GM19397 (cell line): ENCODE data around the gene CD300H.

Experiments
- ATAC-seq: cut with Tn5 transposase; IDR thresholded peaks from one replicate; pipeline ENCODE4 v1.9.1; 2021; ENCODE audit warnings: mild to moderate bottlenecking, moderate library complexity; ENCODE audit not compliant: unreplicated experiment

Gene CD300H

GRCh38 chr17:74567397-74567796, at the start of gene CD300H:
TSS of gene CD300H (minus strand) at chr17:74567509.
- ATAC-seq, result no peak

DNA sequence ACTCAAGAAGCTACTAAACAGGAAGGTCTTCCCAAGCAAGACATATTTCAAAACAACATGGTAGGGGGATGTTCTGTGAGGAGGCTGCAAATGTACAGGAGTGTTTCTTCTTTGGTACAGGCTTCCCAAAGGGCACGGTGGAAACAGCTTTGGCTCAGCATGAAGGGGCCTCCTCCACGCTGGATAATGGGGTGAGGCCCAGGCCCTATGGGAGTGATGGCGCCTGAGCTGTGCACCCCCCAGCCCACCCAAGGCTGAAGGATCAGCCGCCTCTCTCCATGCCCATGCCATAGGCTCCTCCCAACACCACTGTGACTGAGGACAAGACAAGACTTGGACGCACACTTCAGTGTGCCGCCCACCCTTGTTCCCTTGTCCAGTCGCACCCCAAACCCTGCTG, 49.4 kb upstream of the CD300H start:
- ATAC-seq, result no peak

DNA sequence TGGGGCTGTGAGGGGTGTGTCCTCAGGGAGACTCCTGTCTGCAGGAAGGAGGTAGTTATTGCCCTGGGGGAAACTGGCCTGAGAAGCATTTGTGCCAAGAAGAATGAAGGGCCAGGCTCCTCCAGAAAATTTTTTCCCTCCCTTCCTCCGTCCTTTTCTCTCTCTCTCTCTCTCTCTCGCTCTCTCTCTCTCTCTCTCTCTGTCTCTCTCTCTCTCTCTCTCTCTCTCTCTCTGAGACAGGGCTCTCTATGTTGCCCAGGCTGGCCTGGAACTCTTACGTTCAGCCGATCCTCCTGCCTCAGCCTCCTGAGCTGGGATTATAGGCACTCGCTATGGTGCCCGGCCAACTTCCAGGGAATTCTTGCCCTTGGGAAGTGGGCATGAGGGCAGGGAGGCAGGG, 44.7 kb upstream of the CD300H start:
- no peak for ATAC-seq

- no peak for ATAC-seq
Measured at GRCh38 chr17:74610108-74610507, 42.8 kb upstream of the CD300H start.

- ATAC-seq, result no peak
Measured at GRCh38 chr17:74608511-74608910, 41.2 kb upstream of the CD300H start.

DNA sequence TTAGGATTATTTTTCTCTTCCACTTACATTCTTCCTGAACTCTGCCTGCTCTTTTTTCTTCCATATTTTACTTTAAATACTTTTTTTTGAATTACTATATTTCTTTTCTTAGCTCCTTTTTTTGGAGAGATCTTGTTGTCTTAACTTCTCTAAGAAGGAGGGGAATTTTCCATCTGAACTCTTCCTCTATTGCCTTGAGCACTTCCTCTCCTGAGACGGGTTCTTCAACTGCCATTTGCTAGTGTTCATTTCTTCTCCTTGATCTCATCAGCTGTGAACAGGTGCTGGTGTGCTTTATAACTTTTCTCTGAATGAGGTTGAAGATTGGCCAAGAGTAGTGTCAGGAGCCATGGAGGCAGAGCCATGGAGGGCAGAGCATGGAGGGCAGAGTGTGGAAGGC, 39.9 kb upstream of the CD300H start:
- no peak for ATAC-seq

DNA sequence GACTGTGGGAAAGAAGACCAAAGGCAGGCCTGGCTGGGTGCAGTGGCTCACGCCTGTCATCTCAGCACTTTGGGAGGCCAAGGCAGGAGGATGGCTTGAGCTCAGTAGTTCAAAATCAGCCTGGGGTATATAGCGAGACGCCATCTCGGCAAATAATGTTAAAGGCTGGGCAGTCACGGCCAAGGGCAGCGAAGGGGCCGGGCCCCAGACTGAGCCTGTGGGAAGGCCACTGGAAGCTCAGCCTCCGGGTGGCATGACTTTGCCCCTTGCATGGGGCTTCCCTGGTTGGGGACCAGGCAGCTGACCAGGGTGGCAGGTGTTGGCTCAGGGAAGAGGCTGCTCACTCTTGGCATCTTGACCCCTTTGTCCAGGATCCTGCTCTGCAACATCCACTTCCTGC, 38.7 kb upstream of the CD300H start:
- ATAC-seq, result no peak

DNA sequence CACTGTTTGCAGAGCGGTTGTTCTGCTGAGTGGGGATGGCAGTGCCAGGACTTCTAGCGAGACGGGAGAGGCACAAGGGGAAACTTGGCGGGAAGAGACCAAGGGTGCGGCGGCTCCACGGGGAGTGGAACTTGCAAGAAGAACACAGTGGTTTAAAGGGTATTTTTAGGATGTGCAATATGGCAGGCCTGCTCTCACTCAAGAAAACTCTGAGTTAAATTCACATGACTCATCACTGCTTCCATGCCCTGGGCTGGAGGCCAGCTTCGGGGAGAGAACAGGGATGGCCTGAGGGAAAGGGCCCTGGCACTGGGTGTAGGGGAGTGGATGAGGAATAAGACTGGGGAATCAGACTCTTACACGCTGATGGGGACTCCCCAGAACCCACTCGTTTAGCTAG, 38.1 kb upstream of the CD300H start:
- ATAC-seq, result no peak

DNA sequence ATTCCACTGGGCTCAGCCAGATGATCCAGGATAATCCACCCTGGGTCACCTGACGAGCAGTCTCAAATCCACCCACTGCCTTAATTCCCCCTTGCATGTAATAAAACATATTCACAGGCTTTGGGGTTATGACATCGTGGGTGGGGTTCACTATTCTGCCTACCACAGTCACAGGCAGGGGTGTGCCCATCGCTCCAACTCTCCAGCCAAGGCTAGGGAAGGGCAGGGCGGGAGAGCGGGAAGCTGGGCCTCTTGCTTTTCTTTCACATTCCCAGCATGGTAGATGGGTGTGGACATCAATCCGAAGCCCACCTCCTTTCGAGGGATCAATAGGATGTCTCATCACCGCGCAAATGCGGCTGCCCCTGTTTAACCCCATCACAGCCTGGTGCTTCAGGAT, 37.5 kb upstream of the CD300H start:
- no peak for ATAC-seq

DNA sequence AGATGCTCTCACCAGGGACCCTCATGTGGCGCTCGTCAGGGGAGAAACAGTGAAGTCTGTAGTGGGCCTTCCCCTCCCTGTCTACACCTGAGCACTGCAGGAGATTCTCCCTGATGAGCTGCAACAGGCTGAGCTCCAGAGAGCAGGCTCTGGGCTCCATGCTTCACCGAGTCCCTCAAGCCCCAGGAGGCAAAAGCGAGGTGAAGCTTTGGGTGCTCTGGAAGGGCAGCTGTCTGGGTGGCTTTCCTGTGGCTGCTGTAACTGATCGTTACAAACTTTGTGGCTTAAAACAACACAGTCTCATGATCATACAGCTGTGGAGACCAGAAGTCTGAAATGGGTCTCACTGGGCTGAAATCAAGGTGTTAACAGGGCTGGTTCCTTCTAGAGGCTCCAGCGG, 36.9 kb upstream of the CD300H start:
- ATAC-seq, result no peak

DNA sequence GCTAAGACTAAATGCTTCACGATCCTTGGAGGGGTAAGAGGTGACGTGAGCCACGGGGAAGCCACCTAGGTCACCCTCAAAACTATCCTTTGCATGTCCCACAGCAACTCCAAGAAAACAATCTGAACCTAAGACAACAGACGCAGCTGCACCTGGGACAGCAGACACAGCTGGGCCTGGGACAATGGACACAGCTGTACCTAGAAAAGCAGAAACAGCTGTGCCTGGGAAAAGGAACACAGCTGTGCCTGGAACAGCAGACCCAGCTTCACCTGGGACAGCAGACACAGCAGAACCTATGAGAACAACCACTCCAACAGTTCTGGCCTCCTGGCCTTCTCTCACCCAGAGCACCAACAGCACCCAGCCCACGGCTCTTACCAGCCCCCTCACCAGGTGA, 36.4 kb upstream of the CD300H start:
- no peak for ATAC-seq

DNA sequence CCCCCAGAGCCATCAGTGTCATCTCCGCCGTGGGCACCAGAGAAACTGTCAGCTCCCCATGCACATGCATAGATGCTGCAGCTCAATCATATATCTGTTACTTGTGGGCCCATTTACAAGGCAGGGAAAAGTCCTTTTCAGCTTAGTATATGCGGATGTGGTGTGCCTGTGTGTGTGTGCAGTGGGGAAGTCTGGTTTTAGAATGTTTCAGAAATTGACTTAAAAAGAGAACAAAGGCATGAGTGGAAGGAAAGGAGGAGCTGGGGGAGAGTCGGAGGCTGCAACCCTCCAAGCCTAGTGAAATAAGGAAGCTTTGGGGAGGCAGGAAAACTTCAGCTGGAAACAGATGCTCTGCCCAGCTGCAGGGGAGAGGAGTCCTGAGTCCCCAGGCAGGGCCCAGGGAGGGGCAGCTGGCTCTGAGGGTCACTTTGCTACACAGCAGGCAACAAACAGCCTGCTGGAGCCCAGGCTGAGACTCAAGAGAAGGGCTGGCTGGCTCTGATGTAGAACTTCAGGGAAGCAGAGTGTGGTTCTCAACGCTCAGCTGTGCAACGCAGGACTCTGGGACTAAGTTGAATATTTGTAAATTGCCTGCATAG, 35.8 kb upstream of the CD300H start:
- ATAC-seq, result no peak

DNA sequence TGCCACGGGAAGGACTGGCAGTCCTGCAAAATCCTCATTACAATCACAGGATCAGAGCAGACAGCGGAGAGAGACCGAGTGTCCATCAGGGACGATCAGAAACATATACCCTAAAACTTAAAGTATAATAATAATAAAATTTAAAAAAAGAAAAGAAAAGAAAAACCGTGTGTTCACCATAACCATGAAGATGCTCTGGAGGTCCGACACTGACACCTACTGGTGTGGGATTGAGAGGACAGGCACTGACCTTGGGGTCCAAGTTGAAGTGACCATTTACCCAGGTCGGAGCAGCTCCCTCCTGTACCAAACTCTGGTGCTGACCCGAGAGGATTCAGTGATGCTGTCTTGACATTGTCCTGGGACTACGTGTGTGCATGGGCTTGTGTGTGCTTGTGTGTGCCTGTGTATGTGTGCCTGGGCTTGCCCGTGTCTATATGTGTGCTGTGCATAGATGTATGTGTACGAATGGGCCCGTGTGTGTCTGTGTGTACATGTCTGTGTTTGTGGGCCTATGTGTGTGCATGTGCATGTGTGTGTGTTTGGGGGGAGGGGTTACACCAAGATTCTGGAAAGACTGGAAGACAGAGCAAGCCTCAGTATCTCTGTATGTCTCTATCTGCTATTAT, 34.7 kb upstream of the CD300H start:
- no peak for ATAC-seq

GRCh38 chr17:74599448-74599939, 32.2 kb upstream of the CD300H start:
- no peak for ATAC-seq

DNA sequence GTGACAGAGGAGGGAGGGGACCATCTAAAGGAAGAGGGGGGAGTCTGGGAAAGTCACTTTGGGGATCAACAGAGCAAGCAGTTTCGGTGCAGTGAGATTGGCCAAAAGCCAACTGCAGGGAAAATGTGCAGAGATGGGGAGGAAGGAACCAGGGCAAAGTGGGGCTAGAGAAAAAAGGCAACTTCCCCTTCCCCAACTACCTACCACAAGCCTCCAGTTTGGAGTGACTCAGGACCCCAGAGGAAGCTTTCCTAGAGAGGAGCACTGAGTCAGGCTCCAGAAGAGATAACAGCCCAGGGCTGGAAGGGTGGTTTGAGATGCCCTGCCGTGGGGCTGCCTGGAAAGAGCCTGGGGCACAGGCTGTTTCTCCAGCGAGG, 31.7 kb upstream of the CD300H start:
- ATAC-seq, result no peak

DNA sequence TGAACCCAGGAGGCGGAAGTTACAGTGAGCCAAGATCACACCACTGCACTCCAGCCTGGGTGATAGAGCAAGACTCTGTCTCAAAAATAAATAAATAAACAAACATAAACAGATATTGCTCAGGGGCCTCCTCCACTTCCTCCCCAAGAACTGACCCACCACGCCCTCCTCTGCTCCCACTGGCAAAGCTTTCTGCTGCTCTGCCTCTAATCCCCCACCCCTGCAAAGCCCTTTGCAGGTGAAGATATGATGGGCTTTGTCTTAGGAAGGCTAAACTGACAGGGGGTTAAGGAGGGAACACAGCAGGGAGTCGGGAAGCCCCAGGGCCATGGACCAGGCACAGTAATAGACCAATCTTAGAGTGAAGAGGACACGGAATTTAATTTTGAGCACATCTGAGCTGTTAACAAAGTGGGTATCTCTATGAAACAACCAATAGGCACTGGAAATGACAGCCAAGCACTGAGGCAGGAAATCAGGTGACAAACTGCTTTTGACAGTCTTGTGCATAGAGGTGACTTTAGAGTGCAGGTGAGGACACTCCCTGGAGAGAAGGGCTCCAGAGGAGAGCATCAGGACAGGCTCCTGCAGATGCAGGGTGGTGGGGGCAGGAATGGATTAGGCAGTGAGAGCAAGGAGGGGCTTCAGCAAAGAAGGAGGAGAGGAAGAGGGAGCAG, 31.2 kb upstream of the CD300H start:
- ATAC-seq, result no peak

GRCh38 chr17:74597069-74597790, 29.9 kb upstream of the CD300H start:
- no peak for ATAC-seq

DNA sequence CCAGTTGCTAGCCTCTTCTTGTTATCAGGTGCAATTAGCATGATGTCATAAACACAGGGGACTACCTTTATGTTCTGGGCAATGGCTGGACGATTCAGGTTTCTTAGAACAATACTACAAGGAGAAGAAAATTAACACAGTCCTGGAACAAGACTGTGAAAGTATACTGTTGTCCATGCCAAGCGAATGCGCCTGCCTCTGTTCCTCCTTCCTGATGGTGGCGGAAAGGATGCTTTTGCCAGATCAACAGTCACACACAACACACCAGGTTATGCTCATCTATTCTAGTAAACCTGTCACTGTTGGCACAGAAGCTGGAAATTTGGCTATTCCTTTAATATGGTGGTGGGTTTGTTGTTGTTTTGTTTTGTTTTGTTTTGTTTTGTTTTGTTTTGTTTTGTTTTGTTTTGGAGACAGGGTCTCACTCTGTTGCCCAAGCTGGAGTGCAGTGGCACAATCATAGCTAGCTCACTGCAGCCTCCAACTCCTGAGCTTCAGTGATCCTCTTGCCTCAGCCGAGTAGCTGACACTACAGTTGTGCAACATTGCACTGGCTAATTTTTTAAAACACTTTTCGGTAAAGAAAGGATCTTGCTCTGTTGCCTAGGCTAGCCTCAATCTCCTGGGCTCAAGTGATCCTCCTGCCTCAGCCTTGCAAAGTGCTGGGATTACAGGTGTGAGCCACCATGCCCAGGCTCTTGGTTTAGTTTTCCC, 27.9 kb upstream of the CD300H start:
- ATAC-seq, result no peak

GRCh38 chr17:74592087-74592990, 25.0 kb upstream of the CD300H start, which contains the start of gene CD300LD:
TSS of gene CD300LD (minus strand) at chr17:74592283. CDS start at chr17:74592202, 81 bp downstream.
- no peak for ATAC-seq

DNA sequence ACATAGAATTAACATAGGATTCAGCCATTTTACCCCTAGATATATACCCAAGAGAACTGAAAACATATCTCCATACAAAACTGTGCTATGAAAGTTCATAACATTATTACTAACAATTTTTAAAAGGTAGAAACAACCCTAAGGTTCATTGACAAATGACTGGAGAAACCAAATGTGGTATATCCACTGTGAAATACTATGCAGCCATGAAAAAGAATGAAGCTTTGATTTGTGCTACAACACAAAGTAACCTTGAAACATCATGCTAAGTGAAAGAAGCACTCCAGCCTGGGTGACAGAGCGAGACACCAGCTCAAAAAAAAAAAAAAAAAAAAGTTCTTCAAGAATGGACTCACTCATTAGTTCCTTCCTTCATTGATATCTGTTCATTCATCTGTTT, 24.2 kb upstream of the CD300H start:
- ATAC-seq, result no peak
